Measurements from ENCODE around the gene MGAT1.
"Not testable (repeated sequence)": the region's sequence is repeated elsewhere in the genome, so short reads cannot be mapped to it uniquely, and the experiment has no call there.

The MGAT1 gene

DNA sequence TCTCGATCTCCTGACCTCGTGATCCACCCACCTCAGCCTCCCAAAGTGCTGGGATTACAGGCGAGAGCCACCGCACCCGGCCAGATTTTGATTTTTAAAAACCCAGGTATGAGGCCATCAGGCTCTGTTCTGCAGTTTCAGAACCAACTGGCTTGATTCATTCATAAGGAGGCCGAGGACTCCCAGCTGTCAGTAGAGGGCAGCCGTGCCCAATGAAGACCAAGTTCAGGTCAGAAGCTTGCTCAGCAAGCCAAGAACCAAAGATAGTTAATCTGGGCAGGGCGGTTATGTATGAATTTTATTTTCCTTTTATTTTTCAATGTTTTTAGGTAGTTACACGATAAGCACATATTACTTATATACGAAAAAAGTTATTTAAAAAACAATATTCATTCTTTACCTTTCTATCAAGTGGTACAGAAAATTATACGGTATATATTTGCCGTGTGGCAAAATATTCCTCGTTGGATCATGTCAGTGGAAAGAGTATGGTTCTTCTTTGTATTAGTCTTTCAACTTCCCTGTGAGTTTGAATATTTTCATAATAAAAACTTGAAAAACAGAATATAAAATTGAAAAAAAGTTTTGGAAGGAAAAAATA is 18.0 kb downstream of the MGAT1 start:
- DNase-seq = peak in 4 of 5 experiments; percentile 37 to 70 (median 54)

DNA sequence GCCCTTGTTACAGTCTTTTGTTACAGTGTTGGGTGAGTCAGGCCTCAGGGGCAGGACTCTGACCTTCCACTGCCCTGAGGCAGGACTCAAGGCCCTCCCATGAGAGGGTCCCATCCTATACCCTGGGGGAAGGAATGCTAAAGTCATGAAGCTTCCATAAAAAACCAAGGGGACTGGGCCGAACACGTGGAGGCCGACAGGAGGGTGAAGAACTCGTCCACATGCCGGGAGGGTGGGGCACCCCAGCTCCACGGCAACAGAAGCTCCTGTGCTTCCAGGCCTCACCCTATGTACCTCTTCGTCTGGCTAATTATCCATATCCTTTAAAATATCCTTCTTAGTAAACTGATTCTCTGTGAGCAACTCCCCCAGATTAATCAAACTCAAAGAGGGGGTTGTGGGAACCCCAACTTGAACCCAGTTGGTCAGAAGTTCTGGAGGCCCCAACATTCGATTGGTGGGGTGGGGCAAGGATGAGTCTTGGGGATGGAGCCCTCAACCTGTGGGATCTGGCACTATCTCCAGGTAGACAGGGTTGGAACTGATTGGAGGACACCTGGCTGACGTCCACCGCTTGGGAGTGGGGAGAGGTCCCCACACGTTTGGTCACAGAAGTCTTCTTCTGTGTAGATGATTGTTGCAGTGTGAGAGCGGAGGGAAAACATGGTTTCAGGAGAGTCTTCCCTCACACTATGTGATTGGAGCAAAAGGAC is 19.1 kb downstream of the MGAT1 start:
- no peak for DNase-seq

DNA sequence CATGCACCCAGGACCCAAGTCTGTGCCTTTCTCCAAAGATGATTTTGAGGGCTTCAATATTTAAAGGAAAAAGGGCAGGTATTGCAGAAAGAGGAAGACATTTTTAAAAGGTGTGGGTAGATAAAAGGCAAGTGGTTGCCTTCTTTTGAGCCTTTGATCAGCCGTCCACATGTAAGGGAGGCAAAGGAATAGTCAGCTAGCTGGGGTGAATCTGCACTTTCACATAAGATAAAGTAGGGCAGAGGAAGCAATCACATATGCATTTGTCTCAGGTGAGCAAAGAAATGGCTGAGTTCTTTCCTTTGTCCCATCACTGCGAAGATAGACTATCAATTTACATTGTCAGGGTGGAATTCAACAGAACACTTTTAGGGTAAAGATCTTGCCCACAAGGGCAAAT is 19.9 kb downstream of the MGAT1 start:
- DNase-seq = no peak

DNA sequence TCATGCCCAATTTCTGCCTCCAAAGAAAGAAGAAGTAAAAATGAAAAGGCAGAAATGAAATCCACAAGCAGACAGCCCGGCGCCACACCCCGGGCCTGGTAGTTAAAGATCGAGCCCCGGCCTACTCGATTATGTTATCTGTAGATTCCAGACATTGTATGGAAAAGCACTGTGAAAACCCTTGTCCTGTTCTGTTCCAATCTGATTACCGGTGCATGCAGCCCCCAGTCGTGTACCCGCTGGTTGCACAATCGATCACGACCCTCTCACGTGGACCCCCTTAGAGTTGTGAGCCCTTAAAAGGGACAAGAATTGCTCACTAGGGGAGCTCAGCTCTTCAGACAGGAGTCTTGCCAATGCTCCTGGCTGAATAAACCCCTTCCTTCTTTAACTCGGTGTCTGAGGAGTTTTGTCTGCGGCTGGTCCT is 20.7 kb downstream of the MGAT1 start:
- not testable (repeated sequence) for DNase-seq

DNA sequence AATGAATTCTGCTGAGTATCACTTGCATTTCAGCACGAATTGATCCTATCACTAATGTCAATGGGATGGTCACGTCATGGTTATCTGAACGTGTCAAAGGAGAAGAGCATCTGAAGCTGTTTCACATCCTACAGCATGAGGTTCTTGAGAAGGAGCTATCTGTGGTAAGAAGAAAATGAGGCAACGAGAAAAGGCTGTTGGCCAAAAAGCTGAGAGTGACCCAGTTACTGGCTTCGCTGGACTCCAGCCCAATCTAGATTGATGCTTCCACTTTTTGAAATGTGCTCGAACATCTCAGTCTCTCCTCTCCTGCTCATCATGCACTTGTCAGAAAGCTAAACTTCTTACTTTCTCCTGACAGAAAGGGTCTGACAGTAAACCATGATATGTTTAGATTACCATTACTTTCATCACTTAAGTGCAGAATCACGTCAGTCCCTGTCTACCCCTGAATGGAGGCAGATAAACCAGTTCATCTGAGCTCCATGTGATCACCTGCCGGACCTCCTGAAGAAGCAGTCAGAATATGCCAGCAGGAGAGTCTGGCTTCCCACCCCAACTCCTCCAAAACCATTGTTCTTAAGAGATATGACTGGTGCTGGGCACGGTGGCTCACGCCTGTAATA is 22.5 kb downstream of the MGAT1 start:
- no peak for DNase-seq

DNA sequence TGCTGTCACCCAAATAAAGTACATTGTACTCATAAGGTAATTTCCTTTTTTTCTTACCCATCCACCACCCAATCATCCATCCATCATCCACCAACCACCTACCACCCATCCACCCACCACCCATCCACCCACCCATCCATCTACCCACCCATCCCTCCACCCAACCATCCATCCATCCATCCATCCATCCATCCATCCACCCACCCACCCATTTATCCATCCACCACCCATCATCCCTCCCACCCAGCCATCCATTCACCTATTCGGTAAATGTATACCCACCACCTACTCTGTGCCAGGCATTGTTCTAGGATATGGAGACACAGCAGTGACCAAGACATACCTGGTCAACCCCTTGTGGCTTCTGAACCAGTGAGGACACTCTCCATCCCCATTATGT is 25.1 kb downstream of the MGAT1 start:
- DNase-seq = no peak

DNA sequence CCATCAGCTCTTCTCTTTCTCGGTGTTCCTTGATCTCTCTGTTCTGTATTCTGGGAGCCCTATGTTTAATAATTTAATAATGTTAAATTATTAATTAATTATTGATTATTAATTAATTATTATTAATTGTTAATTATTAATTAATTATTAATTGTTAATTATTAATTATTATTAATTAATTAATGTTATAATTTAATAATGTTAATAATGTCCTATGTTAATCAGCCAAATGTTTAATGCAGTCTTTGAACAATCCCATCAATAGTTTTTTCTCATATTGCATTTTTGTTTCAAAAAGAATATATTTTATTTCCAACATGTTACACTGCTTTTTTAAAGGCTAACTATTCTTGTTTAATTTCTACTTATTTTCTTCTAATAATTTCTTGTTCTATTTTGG is 26.2 kb downstream of the MGAT1 start:
- DNase-seq = no peak

DNA sequence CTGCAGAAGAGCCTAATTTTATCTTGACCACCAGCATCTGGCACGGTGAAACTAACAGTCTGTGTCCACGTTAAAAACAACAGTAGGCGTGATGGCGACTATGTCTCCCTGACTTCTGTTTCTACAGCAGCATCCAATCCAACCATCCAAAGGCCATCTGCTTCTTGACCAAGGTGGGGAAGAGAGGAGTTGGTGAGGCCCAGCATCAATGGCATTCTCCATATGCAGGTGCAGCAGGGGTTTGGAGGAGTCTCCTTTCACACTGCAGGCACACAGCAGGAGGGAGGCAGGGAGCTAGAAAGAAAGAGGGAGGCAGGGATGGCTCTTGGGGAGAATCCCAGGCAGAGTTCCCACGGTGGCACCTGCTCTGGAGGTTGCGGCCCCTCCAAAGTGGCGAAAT is 27.0 kb downstream of the MGAT1 start:
- DNase-seq = no peak

DNA sequence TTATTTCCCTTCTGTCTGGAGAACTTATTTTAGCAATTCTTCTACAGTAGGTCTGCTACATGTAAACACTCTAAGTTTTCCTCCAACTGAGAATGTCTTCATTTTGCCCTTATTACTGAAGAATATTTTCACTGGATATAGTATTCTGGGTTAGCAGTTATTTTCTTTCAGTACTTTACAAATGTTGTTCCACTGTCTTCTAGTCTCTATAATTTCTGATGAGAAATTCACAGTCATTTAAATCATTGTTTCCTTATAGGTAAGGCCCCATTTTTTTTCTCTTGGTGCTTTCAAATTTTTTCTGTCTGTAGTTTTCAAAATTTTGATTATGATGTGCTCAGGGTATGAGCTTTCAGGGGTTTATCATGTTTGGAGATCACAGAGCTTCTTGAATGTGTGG is 30.8 kb downstream of the MGAT1 start:
- DNase-seq = no peak

DNA sequence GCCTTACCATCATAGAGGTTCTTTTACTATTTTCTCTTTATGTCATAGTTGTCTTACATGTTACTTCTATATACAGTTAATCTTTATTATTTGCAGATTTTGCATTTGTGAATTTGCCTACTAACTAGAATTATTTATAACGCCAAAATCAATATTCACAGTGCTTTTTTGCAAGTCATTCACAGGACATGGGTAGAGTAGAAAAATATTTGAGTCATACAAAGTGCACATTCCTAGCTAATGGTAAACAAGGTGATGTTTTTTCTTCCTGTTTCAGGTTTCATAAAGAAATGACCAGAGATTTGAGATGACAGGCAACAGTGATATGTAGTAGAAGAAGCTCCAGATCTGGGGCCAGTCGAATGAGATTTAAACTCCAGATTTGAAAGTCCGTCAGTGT is 32.8 kb downstream of the MGAT1 start:
- no peak for DNase-seq

DNA sequence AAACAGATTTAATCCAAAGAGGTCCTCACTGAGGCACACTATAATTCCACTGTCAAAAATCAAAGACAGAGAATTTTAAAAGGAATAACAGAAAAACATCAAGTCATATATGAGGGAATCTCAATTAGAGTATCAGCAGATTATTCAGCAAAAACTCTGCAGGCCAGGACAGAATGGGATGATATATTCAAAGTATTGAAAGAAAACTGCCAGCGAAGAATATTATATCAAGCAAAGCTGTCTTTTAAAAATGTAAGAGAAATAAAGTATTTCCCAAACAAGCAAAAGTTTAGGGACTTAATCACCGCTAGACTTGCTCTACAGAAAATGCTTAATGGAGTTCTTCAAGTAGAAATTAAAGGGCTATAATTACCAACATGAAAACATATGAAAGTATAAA is 47.0 kb downstream of the MGAT1 start:
- DNase-seq = no peak

DNA sequence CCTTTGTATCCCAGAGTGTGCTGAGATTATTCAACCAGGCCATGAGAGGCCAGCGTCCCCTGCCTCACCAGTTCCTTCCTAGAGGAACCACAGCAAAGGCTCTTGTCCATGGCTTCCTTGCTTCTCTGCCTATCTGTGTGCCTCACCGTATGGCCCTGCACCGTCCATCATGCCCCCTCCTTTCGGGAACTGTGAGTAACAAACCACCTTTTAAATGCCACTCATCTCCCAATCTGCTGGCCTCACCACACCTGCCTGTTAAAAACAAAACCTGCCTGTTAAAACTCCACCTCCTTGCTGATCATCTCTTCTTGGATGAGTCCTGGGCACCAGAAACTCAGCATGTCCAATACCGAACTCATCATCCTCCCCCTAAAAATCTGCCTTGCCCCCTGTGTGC is 58.4 kb downstream of the MGAT1 start:
- no peak for DNase-seq

DNA sequence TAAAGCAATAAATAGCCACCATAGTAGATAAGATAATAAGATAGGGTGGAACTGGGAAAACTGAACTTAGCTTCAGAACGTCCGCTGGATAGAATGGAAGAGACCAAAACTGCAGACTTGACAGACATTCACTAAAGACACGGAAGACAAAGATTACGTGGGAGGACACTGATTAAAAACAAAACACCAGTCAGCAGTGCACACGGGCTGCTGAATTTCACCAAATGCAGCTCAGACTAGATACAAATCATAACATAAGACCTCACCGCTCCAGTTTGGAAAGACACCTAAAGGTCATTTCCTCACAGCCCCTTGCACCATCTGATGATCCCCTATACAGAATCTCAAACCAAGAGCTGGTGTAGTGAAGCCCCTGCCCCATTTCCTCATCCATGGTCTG is 59.9 kb downstream of the MGAT1 start:
- no peak for DNase-seq

DNA sequence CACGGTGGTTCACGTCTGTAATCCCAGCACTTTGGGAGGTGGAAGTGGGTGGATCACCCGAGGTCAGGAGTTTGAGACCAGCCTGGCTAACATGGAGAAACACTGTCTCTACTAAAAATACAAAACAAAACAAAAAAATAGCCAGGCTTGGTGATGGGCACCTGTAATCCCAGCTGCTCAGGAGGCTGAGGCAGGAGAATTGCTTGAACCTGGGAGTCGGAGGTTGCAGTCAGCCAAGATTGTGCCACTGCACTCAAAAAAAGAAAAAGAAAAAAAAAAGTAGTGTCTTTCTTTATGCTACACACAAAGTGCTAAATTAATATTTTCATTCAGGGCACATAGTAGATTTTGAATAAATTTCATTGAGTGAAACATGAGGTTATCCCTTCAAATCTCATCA is 61.7 kb downstream of the MGAT1 start:
- not testable (repeated sequence) for DNase-seq

DNA sequence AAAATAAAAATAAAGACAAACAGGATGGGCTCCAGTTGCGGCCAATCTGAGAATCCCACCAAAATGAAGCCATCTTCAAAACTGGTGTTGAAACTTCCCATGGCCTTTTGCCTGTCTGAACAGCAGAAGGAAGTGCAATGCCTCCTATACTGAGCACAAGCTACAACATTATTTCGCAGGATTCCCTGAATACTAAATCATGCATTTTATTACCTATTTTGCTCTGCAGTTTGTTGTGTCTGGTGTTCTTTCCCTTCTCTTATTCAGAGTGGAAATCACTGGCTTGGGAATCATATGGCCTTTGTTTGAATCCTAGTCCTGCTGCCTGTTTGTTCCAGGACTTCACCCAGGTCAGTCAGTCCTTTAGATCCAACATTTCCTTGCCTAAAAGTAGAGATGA is 62.6 kb downstream of the MGAT1 start, which contains the start of gene OR2Y1:
OR2Y1 (minus strand) TSS at position 101 of the 400 bp plus-strand sequence; CDS start at position 101, 0 bp downstream.
- DNase-seq = no peak

DNA sequence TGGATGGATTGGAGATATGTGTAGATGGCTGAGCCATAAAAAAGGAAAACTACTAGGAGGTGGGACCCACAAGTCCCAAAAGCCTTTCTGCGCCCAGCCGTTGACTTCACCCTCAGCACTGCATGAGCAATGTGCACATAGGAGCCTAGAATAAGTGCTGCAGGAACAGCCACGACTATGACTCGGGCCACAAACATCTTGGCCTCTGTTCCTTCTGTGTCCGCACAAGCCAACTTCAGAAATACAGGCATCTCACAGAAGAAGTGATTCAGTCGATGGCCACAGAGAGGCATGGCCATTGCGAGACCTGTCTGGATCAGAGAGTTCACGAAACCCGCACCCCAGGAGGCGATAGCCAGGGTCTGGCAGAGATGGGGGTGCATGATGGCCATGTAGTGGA is 63.3 kb downstream of the MGAT1 start:
- DNase-seq = no peak

DNA sequence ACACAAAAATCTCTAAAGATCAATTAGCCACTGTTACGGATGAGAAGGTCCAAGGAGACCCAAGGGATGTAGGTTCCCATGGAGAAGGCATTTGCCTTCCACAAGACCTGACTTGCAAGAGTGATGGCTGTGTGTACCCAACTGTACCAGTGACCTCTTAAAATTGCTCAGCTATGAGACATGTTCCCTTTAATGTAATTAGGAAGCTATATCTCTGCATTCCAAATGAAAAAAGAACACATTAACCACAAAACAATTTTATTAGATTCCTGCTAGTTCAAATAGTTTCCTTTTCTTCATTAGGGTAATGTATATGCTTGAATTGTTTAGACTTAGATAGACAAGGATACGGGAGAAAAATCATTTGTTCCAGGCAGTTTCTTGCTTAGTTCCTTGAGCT is 66.1 kb downstream of the MGAT1 start:
- DNase-seq = no peak
